IMR-90 (cell line): ENCODE results near the gene RASGRF2. TPM values are rescaled to one million over a fixed set of nuclear protein-coding genes. Genes with fewer than 3 reads are reported as not detected.

Experiments used
- ATAC-seq: fragments of 200-7000 bp; cut with Tn5 transposase; 2 replicates; pipeline ENCODE4 v1.9.1; 2020; ENCODE audit warnings: low read depth, mild to moderate bottlenecking, moderate library complexity
- BruUV-seq: library from RNA; stranded (reverse); fragments of 400-500 nt; replicated peaks from 2 replicates; lab custom pipeline; 2021; lab: Mats Ljungman, UMichigan
- CTCF ChIA-PET: fragments of 300-600 bp; formaldehyde crosslinking; extraction: SDS; loops from one replicate; lab custom pipeline; 2021; ENCODE audit warnings: antibody characterized with exemption; lab: Yijun Ruan, JAX
- POLR2A ChIA-PET: fragments of 300-600 bp; sonication (Branson Sonifier 250); formaldehyde crosslinking; loops from one replicate; lab custom pipeline; 2022; ENCODE audit warnings: antibody characterized with exemption; ENCODE audit not compliant: unreplicated experiment; lab: Charles Lee
- DNase-seq: peaks from one replicate; pipeline ENCODE4 v3.0.0; 2013
- H2AFZ ChIP-seq: replicated peaks from 2 replicates; pipeline ENCODE3; 2013; ENCODE audit warnings: low read length, mild to moderate bottlenecking; ENCODE audit not compliant: poor library complexity
- H2AK5ac ChIP-seq: 2 replicates; pipeline ENCODE4 v1.6.1; 2013; ENCODE audit warnings: low read depth, low read length, inconsistent platforms
- H2AK9ac ChIP-seq: replicated peaks from 2 replicates; pipeline ENCODE3; 2013; ENCODE audit warnings: mild to moderate bottlenecking, low read depth, low read length, moderate library complexity; ENCODE audit not compliant: poor library complexity
- H2BK120ac ChIP-seq: 2 replicates; pipeline ENCODE4 v1.6.1; 2013; ENCODE audit warnings: low read depth, low read length, inconsistent platforms
- H2BK15ac ChIP-seq: 3 replicates; pipeline ENCODE4 v1.6.1; 2013; ENCODE audit warnings: low read depth, low read length, inconsistent platforms
- H2BK20ac ChIP-seq: 2 replicates; pipeline ENCODE4 v1.6.1; 2013; ENCODE audit warnings: low read depth, mild to moderate bottlenecking, inconsistent platforms, low read length, moderate library complexity
- H2BK5ac ChIP-seq: 2 replicates; pipeline ENCODE4 v1.6.1; 2013; ENCODE audit warnings: mild to moderate bottlenecking, low read depth, low read length, inconsistent platforms; ENCODE audit not compliant: poor library complexity, severe bottlenecking
- H3K14ac ChIP-seq: replicated peaks from 2 replicates; pipeline ENCODE4 v1.6.1; 2013; ENCODE audit warnings: low read depth, low read length, inconsistent platforms
- H3K18ac ChIP-seq: 2 replicates; pipeline ENCODE4 v1.6.1; 2013; ENCODE audit warnings: low read depth, low read length, control low read depth
- H3K23ac ChIP-seq: 2 replicates; pipeline ENCODE4 v1.6.1; 2013; ENCODE audit warnings: low read depth, low read length, inconsistent platforms
- H3K27ac ChIP-seq: 2 replicates; pipeline ENCODE4 v1.5.1; 2013; ENCODE audit warnings: mild to moderate bottlenecking, control low read depth, low read length; ENCODE audit not compliant: insufficient read depth
- H3K27me3 ChIP-seq: 2 replicates; pipeline ENCODE4 v1.6.1; 2013; ENCODE audit warnings: low read length; ENCODE audit not compliant: control insufficient read depth, insufficient read depth
- H3K36me3 ChIP-seq: 2 replicates; pipeline ENCODE4 v1.6.1; 2013; ENCODE audit warnings: low read length, mixed read lengths; ENCODE audit not compliant: control insufficient read depth, insufficient read depth
- H3K4ac ChIP-seq: 2 replicates; pipeline ENCODE4 v1.6.1; 2013; ENCODE audit warnings: low read depth, low read length, inconsistent platforms
- H3K4me1 ChIP-seq: 2 replicates; pipeline ENCODE4 v1.6.1; 2013; ENCODE audit warnings: low read length, mixed read lengths; ENCODE audit not compliant: control insufficient read depth, insufficient read depth
- H3K4me2 ChIP-seq: 2 replicates; pipeline ENCODE4 v1.6.1; 2013; ENCODE audit warnings: low read depth, mild to moderate bottlenecking, control low read depth, low read length, moderate library complexity
- H3K4me3 ChIP-seq: 2 replicates; pipeline ENCODE4 v1.5.1; 2013; ENCODE audit warnings: low read depth, mild to moderate bottlenecking, control low read depth, low read length, moderate library complexity; ENCODE audit not compliant: insufficient read depth
- H3K56ac ChIP-seq: 2 replicates; pipeline ENCODE4 v1.6.1; 2013; ENCODE audit warnings: low read length, inconsistent platforms; ENCODE audit not compliant: insufficient read depth; ENCODE audit errors: extremely low read depth
- H3K79me1 ChIP-seq, 2 experiments: 2 replicates each; pipeline ENCODE4 v1.6.1; 2013; ENCODE audit warnings: low read length in 2 of 2, inconsistent platforms in 1 of 2, low read depth in 1 of 2
- H3K9ac ChIP-seq: 2 replicates; pipeline ENCODE4 v1.6.1; 2013; ENCODE audit warnings: low read depth, low read length, control low read depth
- H3K9me1 ChIP-seq: 2 replicates; pipeline ENCODE4 v1.6.1; 2013; ENCODE audit warnings: low read length, inconsistent platforms; ENCODE audit not compliant: insufficient read depth
- H3K9me3 ChIP-seq: 2 replicates; pipeline ENCODE4 v1.6.1; 2013; ENCODE audit warnings: low read length; ENCODE audit not compliant: control insufficient read depth, insufficient read depth
- H4K20me1 ChIP-seq: 2 replicates; pipeline ENCODE4 v1.6.1; 2013; ENCODE audit warnings: low read length, inconsistent platforms; ENCODE audit not compliant: insufficient read depth
- H4K5ac ChIP-seq: 2 replicates; pipeline ENCODE4 v1.6.1; 2013; ENCODE audit warnings: mild to moderate bottlenecking, low read depth, low read length, control low read depth
- H4K8ac ChIP-seq, 2 experiments: 2 replicates each; pipeline ENCODE4 v1.6.1; 2013; ENCODE audit warnings: low read depth in 2 of 2, low read length in 2 of 2, control low read depth in 1 of 2, inconsistent platforms in 1 of 2
- H4K91ac ChIP-seq: 2 replicates; pipeline ENCODE4 v1.6.1; 2013; ENCODE audit warnings: low read depth, low read length, inconsistent platforms; ENCODE audit not compliant: insufficient read depth
- CTCF ChIP-seq: conservative IDR thresholded peaks from 2 replicates; pipeline ENCODE4 v1.5.1; 2012; ENCODE audit warnings: mild to moderate bottlenecking, low read depth, low read length, improper control_type of control experiment
- ELK1 ChIP-seq: fragments of 150-350 bp; IDR thresholded peaks from 2 replicates; pipeline ENCODE4 v1.6.1; 2016; ENCODE audit warnings: low read depth, mild to moderate bottlenecking, low read length, moderate library complexity, borderline replicate concordance
- FOS ChIP-seq: fragments of 150-350 bp; IDR thresholded peaks from 2 replicates; pipeline ENCODE4 v1.6.1; 2016; ENCODE audit warnings: low read depth, low read length
- MAFK ChIP-seq: IDR thresholded peaks from 2 replicates; pipeline ENCODE4 v1.6.1; 2012; ENCODE audit warnings: low read depth, low read length, improper control_type of control experiment
- MXI1 ChIP-seq: IDR thresholded peaks from 2 replicates; pipeline ENCODE4 v1.6.1; 2012; ENCODE audit warnings: low read depth, mild to moderate bottlenecking, low read length, moderate library complexity, borderline replicate concordance
- NFE2L2 ChIP-seq: fragments of 150-350 bp; IDR thresholded peaks from 2 replicates; pipeline ENCODE4 v1.6.1; 2016; ENCODE audit warnings: low read depth, mild to moderate bottlenecking, low read length
- RAD21 ChIP-seq: IDR thresholded peaks from 2 replicates; pipeline ENCODE4 v1.6.1; 2012; ENCODE audit warnings: low read length, improper control_type of control experiment
- RCOR1 ChIP-seq: IDR thresholded peaks from 2 replicates; pipeline ENCODE4 v1.6.1; 2012; ENCODE audit warnings: mild to moderate bottlenecking, low read length, improper control_type of control experiment; ENCODE audit not compliant: insufficient replicate concordance
- WGBS, 2 experiments: methylation state at CpG; one replicate each; pipeline versions ENCODE4 v1.1.5 to v1.1.7; 2013; ENCODE audit warnings: missing lambda C conversion rate in 2 of 2; ENCODE audit not compliant: insufficient read length in 1 of 2; ENCODE audit errors: extremely low coverage in 2 of 2; 5-methylcytosine and 5-hydroxymethylcytosine counted together
- dilution Hi-C: fragments of 300-500 bp; cut with HindIII; formaldehyde crosslinking; loops from one replicate; pipeline ENCODE4 v1.14.3; 2018; ENCODE audit warnings: low sequenced_read_pairs; ENCODE audit not compliant: unreplicated experiment
- in situ Hi-C: fragments of 300-500 bp; cut with MboI; formaldehyde crosslinking; loops from 3 replicates; pipeline ENCODE4 v1.14.3; 2019; ENCODE audit warnings: low sequenced_read_pairs, inconsistent platforms, mixed read lengths
- intact Hi-C: fragments of 100-400 bp; cut with micrococcal nuclease; formaldehyde crosslinking; loops from 2 replicates; pipeline ENCODE4 v1.10.0; 2022
- polyA plus RNA-seq, 3 experiments: library from polyadenylated mRNA; depleted of rRNA; stranded (reverse); fragments of >200 nt; gene quantifications; 2 replicates each; pipeline ENCODE4 v1.2.3, GENCODE V29; 2012; ENCODE audit warnings: low replicate concordance in 1 of 3
- total RNA-seq: library from RNA; depleted of rRNA; stranded (reverse); fragments of >200 nt; gene quantifications from 2 replicates; pipeline ENCODE4 v1.2.3, GENCODE V29; 2012

RASGRF2 gene
- total and polyA plus RNA-seq, 2 of the 4 experiments (the other 2 are of a cell fraction) = 2.9 to 5.0 TPM

GRCh38 chr5:80912479-80912878 lies 47.7 kb upstream of the RASGRF2 start:
- no peaks in the 10 kb centered on the region for H3K9me3 ChIP-seq
- H2BK5ac ChIP-seq = no peak overlapping the region
- H2BK15ac ChIP-seq = no peak overlapping the region
- in situ Hi-C loops = no loop called here
- CTCF ChIA-PET = no interaction called here
- H2BK20ac ChIP-seq = no peak overlapping the region
- TF ChIP-seq CTCF = no peak
- TF ChIP-seq MXI1 = no peak
- no peak for TF ChIP-seq NFE2L2
- no peak for TF ChIP-seq RAD21
- no peak for TF ChIP-seq ELK1
- no peak for TF ChIP-seq MAFK
- TF ChIP-seq FOS = no peak
- no peak for TF ChIP-seq RCOR1
- H3K4me3 ChIP-seq = no peak overlapping the region
- no peak overlapping the region for H3K9ac ChIP-seq
- POLR2A ChIA-PET = no interaction called here
- no peaks in the 10 kb centered on the region for H4K20me1 ChIP-seq
- H3K27ac ChIP-seq = no peak overlapping the region
- no peaks in the 10 kb centered on the region for H3K36me3 ChIP-seq
- DNase-seq = no peak
- BruUV-seq = no TSS peak
- peaks cover 2% of the 10 kb centered on the region; the same call in 1 of the 2 replicates for H3K4me1 ChIP-seq
- no peak overlapping the region for H4K5ac ChIP-seq
- H3K27me3 ChIP-seq = no peaks in the 10 kb centered on the region
- dilution Hi-C loops = no loop called here
- H3K79me1 ChIP-seq = no peaks in the 10 kb centered on the region
- no peak overlapping the region for H2AK5ac ChIP-seq
- H2BK120ac ChIP-seq = no peak overlapping the region
- no peak overlapping the region for H3K4me2 ChIP-seq
- H3K56ac ChIP-seq = no peak overlapping the region
- H3K9me1 ChIP-seq = no peaks in the 10 kb centered on the region; the same call in 1 of the 2 replicates
- intact Hi-C loops = no loop called here
- no peak overlapping the region for H3K4ac ChIP-seq
- WGBS, 2 experiments = no CpG with 5 or more reads among the region's 3 CpGs
- no peak overlapping the region for H3K18ac ChIP-seq
- H4K8ac ChIP-seq = no peak overlapping the region
- no peak overlapping the region for H3K14ac ChIP-seq
- H2AFZ ChIP-seq = no peak overlapping the region
- no peak overlapping the region for H3K23ac ChIP-seq
- ATAC-seq = no peak
- no peak overlapping the region for H4K91ac ChIP-seq
- H2AK9ac ChIP-seq = no peak overlapping the region
